Endometrial microvascular endothelial cells (primary cell): ENCODE measurements around the gene MYH3. TPM values are rescaled to one million over a fixed set of nuclear protein-coding genes. Genes with fewer than 3 reads are reported as not detected.

Experiments
- total RNA-seq: library from RNA; depleted of rRNA; stranded (reverse); fragments of >200 nt; gene quantifications from one replicate; pipeline ENCODE4 v1.2.3, GENCODE V29; 2015; ENCODE audit errors: inconsistent ontology term

Gene MYH3
- total RNA-seq, 1 donor from 2014 or later, result 0.09 TPM

Other genes starting within 250 kb of the MYH3 start
- gene MYH8, start 235.4 kb downstream of the MYH3 start, total RNA-seq, result not detected
- gene MYH4, start 187.8 kb downstream of the MYH3 start, total RNA-seq, result not detected
- not detected for gene MYH1, start 138.8 kb downstream of the MYH3 start, total RNA-seq
- gene MYH2, start 107.7 kb downstream of the MYH3 start, total RNA-seq, result under 0.01 TPM
- 32.8 TPM for gene SCO1, start 40.2 kb upstream of the MYH3 start, total RNA-seq
- 13.3 TPM for gene ADPRM, start 40.3 kb upstream of the MYH3 start, total RNA-seq
- gene TMEM220, start 72.7 kb upstream of the MYH3 start, total RNA-seq, result 4.4 TPM
- not detected for gene TMEM238L, start 146.8 kb upstream of the MYH3 start, total RNA-seq
- gene PIRT, start 180.8 kb upstream of the MYH3 start, total RNA-seq, result not detected